ENCODE data around the gene RNF225.
"Not testable (repeated sequence)": the region's sequence is repeated elsewhere in the genome, so short reads cannot be mapped to it uniquely, and the experiment has no call there.

RNF225 gene

GRCh38 chr19:58407658-58408151, 12.2 kb downstream of the RNF225 start:
- DNase-seq (ENCODE audit: extremely low read depth in 1 of 2, low read depth in 1 of 2), result no peak

- DNase-seq (ENCODE audit: extremely low read depth in 1 of 2, low read depth in 1 of 2), result peak; percentile 83 to 87
Measured at GRCh38 chr19:58408152-58409009, 12.9 kb downstream of the RNF225 start, which contains the start of gene ZNF584. Gene ZNF584, plus strand, starts transcription at chr19:58408649. Its CDS starts 499 bp downstream, at chr19:58409148.

- no peak for DNase-seq (ENCODE audit: extremely low read depth in 1 of 2, low read depth in 1 of 2)
Measured at GRCh38 chr19:58409010-58409790, 13.7 kb downstream of the RNF225 start.

GRCh38 chr19:58416604-58417003, 21.1 kb downstream of the RNF225 start:
- DNase-seq (ENCODE audit: extremely low read depth in 1 of 2, low read depth in 1 of 2), result no peak

- no peak for DNase-seq (ENCODE audit: extremely low read depth in 1 of 2, low read depth in 1 of 2)
Measured at GRCh38 chr19:58417071-58417470, 21.6 kb downstream of the RNF225 start.

- no peak for DNase-seq (ENCODE audit: extremely low read depth in 1 of 2, low read depth in 1 of 2)
Measured at GRCh38 chr19:58428617-58429016, 33.2 kb downstream of the RNF225 start.

- no peak for DNase-seq (ENCODE audit: extremely low read depth in 1 of 2, low read depth in 1 of 2)
Measured at GRCh38 chr19:58429745-58430144, 34.3 kb downstream of the RNF225 start.

GRCh38 chr19:58434217-58434616, 38.8 kb downstream of the RNF225 start:
- no peak for DNase-seq (ENCODE audit: extremely low read depth in 1 of 2, low read depth in 1 of 2)

- peak; percentile 82 to 90 for DNase-seq (ENCODE audit: extremely low read depth in 1 of 2, low read depth in 1 of 2)
Measured at GRCh38 chr19:58439576-58440554, 44.4 kb downstream of the RNF225 start, which contains the start of gene ZNF132. Gene ZNF132, minus strand, starts transcription at chr19:58440153. Its CDS starts 332 bp downstream, at chr19:58439821.

- DNase-seq (ENCODE audit: extremely low read depth in 1 of 2, low read depth in 1 of 2), result no peak
Measured at GRCh38 chr19:58440556-58440955, 45.1 kb downstream of the RNF225 start.

GRCh38 chr19:58442986-58443385, 47.5 kb downstream of the RNF225 start:
- DNase-seq (ENCODE audit: extremely low read depth in 1 of 2, low read depth in 1 of 2), result not testable (repeated sequence)

Measured in activated CD8-positive, alpha-beta memory T cell treated with anti-CD3 and anti-CD28 coated beads for 1 hour (primary cell).